Vagina (tissue), 2 donors: Measurements from ENCODE around the gene RPS6KA2.

Experiments
- CTCF ChIP-seq, 3 experiments: fragments of 450-650 bp in 2 of 3; fragments of 200-600 bp in 1 of 3; sonication (generic) in 1 of 3; IDR thresholded peaks; one replicate each; pipeline ENCODE4 v1.5.1; 2017 to 2019; ENCODE audit warnings: antibody characterized with exemption in 3 of 3, mild to moderate bottlenecking in 2 of 3, moderate library complexity in 2 of 3
- POLR2A ChIP-seq, 2 donors: fragments of 450-650 bp; IDR thresholded peaks; one replicate each; pipeline ENCODE4 v1.6.1; 2017; ENCODE audit warnings: antibody characterized with exemption in 2 of 2, mild to moderate bottlenecking in 2 of 2, moderate library complexity in 2 of 2
- POLR2AphosphoS5 ChIP-seq, 2 donors: sonication (generic); formaldehyde crosslinking; IDR thresholded peaks; one replicate each; pipeline ENCODE4 v1.9.0; 2017; ENCODE audit warnings: antibody characterized with exemption in 2 of 2, mild to moderate bottlenecking in 2 of 2, low read depth in 1 of 2; ENCODE audit not compliant: insufficient read depth in 1 of 2

- TF ChIP-seq POLR2A (IDR thresholded peaks at IDR 0.05) (no peak), CTCF (IDR thresholded peaks at IDR 0.05) (no peak), POLR2AphosphoS5 (IDR thresholded peaks at IDR 0.05; ENCODE audit: insufficient read depth in 1 of 2, low read depth in 1 of 2) (no peak)
These were observed 220.9 kb downstream of the RPS6KA2 start for GRCh38 chr6:166406197-166406596.
